HG03469 (cell line): ENCODE results near the gene JCHAIN.
A peak's percentile ranks its signal among the peaks of the same experiment; 100 is the strongest.
"Not testable (repeated sequence)": the region's sequence is repeated elsewhere in the genome, so short reads cannot be mapped to it uniquely, and the experiment has no call there.

Experiments used
- ATAC-seq: cut with Tn5 transposase; IDR thresholded peaks from one replicate; pipeline ENCODE4 v1.9.1; 2021; ENCODE audit warnings: mild to moderate bottlenecking, moderate library complexity, moderate number of reproducible peaks; ENCODE audit not compliant: unreplicated experiment

JCHAIN gene

GRCh38 chr4:70666369-70666768 lies at the start of gene JCHAIN:
Gene JCHAIN (minus strand): TSS chr4:70666508. CDS start chr4:70666490, 18 bp downstream.
- ATAC-seq, result peak; percentile 53

DNA sequence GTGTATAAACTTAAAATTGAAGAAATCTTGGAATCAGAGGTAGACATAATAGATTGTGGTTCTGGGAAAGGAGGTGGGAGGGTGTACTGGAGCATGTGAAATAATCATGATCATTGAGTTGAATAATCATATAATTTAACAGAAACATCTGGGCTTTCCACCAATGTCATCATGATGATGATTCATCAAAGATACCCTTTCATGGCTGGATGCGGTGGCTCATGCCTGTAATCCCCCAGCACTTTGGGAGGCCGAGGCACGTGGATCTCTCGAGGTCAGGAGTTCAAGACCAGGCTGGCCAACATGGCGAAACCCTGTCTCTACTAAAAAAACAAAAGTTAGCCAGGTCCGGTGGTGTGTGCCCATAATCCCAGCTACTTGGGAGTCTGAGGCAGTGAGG lies 48.8 kb upstream of the JCHAIN start:
- ATAC-seq, result peak; percentile 0

DNA sequence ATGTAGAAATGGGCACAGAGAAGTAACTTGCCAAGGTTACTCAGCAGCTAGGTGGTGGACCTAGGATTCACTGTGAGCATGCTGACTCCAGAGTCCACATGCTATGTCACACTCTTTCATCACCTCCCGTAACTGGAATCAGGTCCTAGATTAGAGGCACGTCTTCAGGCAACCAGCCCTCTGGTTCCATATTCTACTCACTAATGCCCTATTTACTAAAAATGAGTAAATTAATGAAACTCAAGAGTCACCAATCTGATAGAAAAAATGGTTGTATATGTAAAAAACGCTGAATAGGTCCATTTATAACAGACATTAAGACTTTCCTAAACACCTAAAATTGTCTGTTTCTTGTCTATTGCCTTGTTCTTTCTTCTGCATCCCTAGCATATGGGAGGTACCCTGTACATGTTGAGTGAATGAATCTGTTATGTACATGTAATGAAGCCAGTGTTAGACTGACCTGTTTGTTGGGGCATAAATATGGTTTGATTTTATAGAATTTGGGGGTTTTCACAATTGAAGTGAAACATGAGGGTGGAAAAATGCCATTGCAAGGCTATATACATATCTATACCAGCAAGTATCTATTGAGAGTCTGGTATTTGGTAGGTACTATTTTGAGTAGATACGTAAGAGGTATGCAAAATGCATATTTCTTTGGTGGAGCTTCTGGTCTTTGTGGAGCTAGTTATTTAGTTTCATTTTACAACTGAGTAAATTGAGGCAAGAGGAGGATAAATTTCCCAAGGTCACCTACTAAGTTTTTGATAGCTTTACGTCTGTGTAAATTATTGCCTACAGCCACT lies 48.0 kb upstream of the JCHAIN start:
- peak; percentile 38 for ATAC-seq

- ATAC-seq, result peak; percentile 26
Observed at GRCh38 chr4:70713453-70714078, 47.3 kb upstream of the JCHAIN start.

DNA sequence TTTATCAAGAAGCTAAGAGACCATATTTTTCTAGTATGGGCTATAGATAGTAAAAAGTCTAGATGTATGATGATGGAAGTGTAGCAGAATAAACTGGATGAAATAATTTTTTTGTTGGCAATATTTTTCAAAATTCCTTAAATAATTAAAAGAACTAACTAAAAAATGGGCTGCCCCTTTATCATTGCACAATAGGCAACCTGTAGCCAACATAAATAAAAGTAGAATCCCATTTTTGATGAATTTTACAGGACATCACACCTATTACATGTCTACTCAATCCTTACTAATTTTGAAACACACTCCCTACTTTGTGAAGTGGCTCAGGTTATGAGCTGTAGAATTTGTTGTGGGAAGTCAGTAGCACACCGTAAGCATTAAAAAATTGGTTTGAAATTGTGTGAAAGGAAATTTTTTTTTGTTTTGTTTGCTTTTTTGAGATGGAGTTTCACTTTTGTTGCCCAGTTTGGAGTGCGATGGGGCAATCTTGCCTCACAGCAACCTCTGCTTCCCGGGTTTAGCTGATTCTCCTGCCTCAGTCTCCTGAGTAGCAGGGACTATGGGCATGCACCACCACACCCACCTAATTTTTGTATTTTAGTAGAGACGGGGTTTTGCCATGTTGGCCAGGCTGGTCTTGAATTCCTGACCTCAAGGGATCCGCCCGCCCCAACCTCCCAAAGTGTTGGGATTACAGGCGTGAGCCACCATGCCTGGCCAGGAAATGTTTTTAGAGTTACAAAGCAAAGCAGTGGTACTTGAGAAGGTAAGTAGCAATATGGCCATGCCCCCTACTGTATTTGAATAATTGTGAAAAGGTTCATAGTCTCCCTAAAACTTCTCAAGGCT lies 46.5 kb upstream of the JCHAIN start:
- peak; percentile 2 for ATAC-seq

- no peak for ATAC-seq
Observed at GRCh38 chr4:70712150-70712549, 45.8 kb upstream of the JCHAIN start.

GRCh38 chr4:70711599-70711998 lies 45.3 kb upstream of the JCHAIN start:
- ATAC-seq, result no peak

DNA sequence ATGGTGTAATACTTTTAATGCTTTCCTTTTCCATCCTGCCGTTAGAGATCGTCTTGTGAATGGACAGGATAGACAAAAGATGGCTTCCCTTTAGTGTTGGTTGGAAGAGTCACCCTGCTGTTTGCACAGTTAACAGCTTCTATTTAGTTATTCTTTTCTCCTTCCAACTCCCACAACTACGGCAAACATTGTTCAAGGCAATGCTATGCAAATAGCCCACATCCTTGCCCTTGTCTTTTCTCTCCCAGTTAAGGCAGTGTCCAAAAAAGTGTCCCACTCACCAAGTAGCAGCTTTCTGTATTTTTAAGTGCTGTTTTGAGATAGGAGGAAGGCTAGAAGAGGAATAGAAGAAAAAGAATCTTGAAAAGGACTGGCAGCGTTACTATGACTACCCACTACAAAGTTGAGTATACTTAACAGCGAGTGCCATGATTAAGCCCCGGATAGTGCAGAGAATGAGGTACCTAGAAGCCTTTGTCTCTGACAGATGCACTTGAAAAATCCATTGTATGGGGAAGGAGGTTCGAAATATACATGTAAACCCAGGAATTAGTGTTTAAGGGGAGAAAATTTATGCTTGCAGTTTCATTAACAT lies 43.4 kb upstream of the JCHAIN start:
- no peak for ATAC-seq

GRCh38 chr4:70706516-70706915 lies 40.2 kb upstream of the JCHAIN start:
- ATAC-seq, result no peak

DNA sequence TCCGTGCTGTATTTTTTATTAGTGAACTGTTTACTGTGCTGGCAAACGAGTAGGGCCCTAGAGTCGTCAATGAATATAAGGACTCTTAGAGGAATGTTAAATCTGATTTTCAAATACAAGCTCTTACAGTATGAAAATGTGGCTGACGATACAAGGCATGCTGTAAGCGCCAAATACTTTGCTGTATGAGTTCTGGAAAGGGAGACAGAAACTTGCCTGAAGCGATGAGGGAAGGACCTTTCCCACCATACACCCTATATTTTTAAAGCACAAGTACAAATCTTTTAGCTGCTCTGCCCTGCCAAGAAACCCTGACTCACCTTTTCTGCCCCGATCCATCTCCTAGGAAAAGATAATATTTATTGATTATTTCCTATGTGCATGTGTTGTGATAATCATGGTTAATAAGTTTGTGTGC lies 39.7 kb upstream of the JCHAIN start:
- ATAC-seq, result no peak

DNA sequence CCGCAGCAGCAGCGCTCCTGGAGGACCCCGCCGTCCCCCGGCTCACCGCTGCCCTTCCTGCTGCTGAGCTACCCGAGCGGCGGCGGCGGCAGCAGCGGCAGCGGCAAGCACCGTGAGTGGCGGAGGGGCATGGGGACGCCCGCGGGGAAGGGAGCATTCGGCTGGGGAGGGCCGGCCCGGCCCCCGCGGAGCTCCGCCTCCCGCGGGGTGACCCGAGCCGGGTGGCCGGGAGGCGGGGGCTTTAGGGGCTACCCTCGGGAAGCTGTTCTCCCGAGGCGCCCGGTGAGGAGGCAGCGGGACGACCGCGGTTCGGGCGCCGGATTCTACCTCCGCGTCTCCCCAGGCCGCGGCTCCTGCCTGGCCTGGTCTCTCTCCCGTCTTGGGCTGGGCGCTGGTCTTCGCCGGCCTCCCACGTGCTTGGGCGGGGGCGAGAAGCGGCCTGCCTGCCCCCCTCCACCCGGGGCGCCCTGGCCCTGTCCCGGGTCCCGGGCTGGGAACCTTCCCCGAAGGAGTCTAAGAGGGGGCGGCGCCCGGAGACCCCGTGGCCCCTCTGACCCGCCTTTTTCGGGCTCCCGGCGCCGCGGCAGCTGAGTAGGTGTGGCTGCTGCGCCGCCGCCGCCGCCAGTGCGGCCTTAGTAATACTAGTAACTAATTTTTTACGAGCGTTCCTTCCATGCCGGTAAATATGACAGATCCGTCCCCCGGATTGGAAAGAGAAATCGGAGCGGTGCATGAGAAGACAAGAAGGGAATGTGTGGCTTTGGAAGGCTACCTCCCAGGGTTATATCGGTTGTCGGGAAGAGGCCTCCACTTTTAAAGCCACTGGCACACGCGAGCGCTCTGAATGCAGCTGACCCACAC lies 39.1 kb upstream of the JCHAIN start:
- peak; percentile 40 for ATAC-seq

- ATAC-seq, result peak; percentile 23
Observed at GRCh38 chr4:70704931-70705182, 38.5 kb upstream of the JCHAIN start.

DNA sequence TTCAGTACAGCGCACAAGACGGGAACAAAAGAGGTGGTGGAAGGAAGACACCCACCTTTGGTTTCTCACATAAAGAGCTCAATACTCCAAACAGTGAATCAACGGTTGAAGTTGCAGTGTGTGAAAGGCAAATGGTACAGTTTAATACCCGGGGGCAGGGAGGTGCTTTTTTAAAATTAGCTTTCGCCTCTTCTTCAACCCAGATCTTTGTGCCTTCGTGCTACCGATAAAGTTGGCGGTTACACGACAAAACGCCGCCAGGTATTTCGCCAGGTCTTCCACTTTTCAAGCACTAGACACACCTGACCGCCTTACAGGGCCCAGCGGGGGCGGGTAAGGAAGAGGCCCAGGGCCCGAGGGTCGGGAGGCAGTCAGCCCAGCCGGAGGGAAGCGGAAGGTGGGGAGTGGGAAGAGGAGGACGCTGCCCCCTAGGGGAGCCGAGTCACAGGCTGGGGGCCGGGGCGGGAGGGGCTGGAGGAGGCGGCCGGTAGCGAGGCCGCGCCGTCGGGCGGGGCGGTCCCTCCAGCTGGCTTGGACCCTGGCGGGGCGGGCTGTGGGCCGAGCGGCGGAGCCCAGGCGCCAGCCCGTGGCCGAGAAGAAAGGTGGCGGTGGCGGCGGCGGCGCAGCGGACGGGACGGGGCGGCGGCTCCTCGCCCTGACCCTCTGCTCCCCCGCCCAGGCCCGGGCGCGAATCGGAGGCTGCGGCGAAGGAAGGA lies 38.1 kb upstream of the JCHAIN start:
- peak; percentile 30 for ATAC-seq

- no peak for ATAC-seq
Observed at GRCh38 chr4:70703619-70704214, 37.4 kb upstream of the JCHAIN start.

GRCh38 chr4:70702592-70702991 lies 36.3 kb upstream of the JCHAIN start:
- not testable (repeated sequence) for ATAC-seq

DNA sequence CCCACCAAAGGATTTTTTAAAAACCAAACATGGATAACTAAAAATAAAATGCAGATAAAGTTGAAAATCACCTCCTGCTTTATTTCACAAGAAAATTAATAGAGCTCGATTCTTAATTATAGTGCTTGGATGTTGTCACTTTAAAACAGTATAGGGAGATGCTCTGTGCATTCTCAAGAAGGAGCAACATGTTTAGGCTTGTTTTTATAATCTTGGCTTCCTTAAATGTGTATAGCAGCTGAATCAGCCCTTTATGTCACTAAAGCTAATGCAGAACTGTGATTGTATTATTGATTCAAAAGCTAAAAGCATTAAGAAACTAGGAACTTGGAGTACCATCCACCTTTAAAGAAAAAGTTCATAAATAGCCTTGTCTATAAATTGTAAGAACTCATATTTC lies 35.0 kb upstream of the JCHAIN start:
- no peak for ATAC-seq

GRCh38 chr4:70700712-70701111 lies 34.4 kb upstream of the JCHAIN start:
- no peak for ATAC-seq

DNA sequence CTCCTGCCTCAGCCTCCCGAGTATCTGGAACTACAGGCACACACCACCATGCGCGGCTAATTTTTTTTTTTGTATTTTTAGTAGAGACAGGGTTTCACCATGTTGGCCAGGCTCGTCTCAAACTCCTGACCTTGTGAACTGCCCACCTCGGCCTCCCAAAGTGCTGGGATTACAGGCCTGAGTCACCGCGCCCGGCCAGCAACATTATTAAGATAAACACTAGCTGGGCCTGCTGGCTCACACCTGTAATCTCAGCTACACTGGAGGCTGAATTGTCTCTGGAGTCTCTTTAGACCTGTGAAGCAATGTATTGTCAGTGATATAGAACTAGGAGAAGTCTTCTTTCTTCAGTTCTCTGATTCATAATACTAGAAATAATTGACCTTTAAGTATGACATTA lies 32.1 kb upstream of the JCHAIN start:
- ATAC-seq, result not testable (repeated sequence)

DNA sequence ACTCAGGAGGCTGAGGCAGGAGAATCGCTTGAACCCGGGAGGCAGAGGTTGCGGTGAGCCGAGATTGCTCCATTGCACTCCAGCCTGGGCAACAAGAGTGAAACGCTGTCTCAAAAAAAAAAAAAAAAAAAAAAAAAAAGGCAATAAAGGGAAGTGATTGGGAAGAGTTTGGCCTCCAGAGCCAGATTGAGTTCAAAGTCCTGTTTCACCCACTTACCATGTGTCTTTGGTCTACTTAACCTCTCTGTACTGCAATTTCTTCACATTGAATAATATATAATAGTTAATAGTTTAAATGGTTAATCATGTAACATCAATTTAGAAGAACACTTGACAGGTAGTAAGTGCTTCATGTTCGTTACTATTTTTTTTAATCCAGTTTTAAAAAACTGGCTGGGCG lies 28.3 kb upstream of the JCHAIN start:
- ATAC-seq, result not testable (repeated sequence)
